Karpas-422 (cell line): ENCODE measurements around the gene CEP192. TPM values are rescaled to one million over a fixed set of nuclear protein-coding genes. Genes with fewer than 3 reads are reported as not detected.

Experiments used
- DNase-seq: peaks from one replicate; pipeline ENCODE4 v3.0.0-alpha.2; 2015
- H2AFZ ChIP-seq: fragments of 200-600 bp; sonication (generic); 2 replicates; pipeline ENCODE4 v1.6.1; 2014; ENCODE audit warnings: antibody characterized with exemption, low read length, mixed read lengths
- H3K27ac ChIP-seq: fragments of 200-600 bp; sonication (generic); 2 replicates; pipeline ENCODE4 v1.5.1; 2014; ENCODE audit warnings: mild to moderate bottlenecking, low read length, moderate library complexity
- H3K27me3 ChIP-seq: fragments of 200-600 bp; sonication (generic); 2 replicates; pipeline ENCODE4 v1.6.1; 2014; ENCODE audit warnings: low read length, mixed read lengths
- H3K36me3 ChIP-seq: fragments of 200-600 bp; sonication (generic); 2 replicates; pipeline ENCODE4 v1.6.1; 2014; ENCODE audit warnings: low read length, mixed read lengths; ENCODE audit not compliant: insufficient read depth
- H3K4me1 ChIP-seq: fragments of 200-600 bp; sonication (generic); 2 replicates; pipeline ENCODE4 v1.6.1; 2014; ENCODE audit warnings: mild to moderate bottlenecking, low read length, mixed read lengths
- H3K4me2 ChIP-seq: fragments of 200-600 bp; sonication (generic); 2 replicates; pipeline ENCODE4 v1.6.1; 2014; ENCODE audit warnings: low read length, low read depth, mild to moderate bottlenecking; ENCODE audit not compliant: poor library complexity, severe bottlenecking
- H3K4me3 ChIP-seq: fragments of 200-600 bp; sonication (generic); 2 replicates; pipeline ENCODE4 v1.5.1; 2014; ENCODE audit warnings: mild to moderate bottlenecking, antibody characterized with exemption, low read length, mixed read lengths
- H3K79me2 ChIP-seq: fragments of 200-600 bp; sonication (generic); 2 replicates; pipeline ENCODE4 v1.6.1; 2014; ENCODE audit warnings: mild to moderate bottlenecking, low read length, mixed read lengths
- H3K9ac ChIP-seq: fragments of 200-600 bp; sonication (generic); 2 replicates; pipeline ENCODE4 v1.6.0; 2014; ENCODE audit warnings: low read length
- H3K9me2 ChIP-seq: fragments of 200-600 bp; sonication (generic), shearing (Covaris generic); replicated peaks from 2 replicates; pipeline ENCODE4 v1.6.0; 2014; ENCODE audit warnings: mild to moderate bottlenecking, low read length, moderate library complexity; ENCODE audit not compliant: insufficient read depth
- H3K9me3 ChIP-seq: fragments of 300-700, 200-600 bp; sonication (generic); 2 replicates; pipeline ENCODE4 v1.6.1; 2014; ENCODE audit warnings: low read length, mixed read lengths
- H4K20me1 ChIP-seq: fragments of 200-600 bp; sonication (generic); 2 replicates; pipeline ENCODE4 v1.6.1; 2014; ENCODE audit warnings: mild to moderate bottlenecking, antibody characterized with exemption, low read length, low read depth; ENCODE audit not compliant: insufficient read depth
- total RNA-seq: library from RNA; depleted of rRNA; stranded (reverse); fragments of >200 nt; shearing (Covaris generic); gene quantifications from 2 replicates; pipeline ENCODE4 v1.2.3, GENCODE V29; 2014; ENCODE audit warnings: low replicate concordance; rRNA removed

CEP192 gene, protein sequence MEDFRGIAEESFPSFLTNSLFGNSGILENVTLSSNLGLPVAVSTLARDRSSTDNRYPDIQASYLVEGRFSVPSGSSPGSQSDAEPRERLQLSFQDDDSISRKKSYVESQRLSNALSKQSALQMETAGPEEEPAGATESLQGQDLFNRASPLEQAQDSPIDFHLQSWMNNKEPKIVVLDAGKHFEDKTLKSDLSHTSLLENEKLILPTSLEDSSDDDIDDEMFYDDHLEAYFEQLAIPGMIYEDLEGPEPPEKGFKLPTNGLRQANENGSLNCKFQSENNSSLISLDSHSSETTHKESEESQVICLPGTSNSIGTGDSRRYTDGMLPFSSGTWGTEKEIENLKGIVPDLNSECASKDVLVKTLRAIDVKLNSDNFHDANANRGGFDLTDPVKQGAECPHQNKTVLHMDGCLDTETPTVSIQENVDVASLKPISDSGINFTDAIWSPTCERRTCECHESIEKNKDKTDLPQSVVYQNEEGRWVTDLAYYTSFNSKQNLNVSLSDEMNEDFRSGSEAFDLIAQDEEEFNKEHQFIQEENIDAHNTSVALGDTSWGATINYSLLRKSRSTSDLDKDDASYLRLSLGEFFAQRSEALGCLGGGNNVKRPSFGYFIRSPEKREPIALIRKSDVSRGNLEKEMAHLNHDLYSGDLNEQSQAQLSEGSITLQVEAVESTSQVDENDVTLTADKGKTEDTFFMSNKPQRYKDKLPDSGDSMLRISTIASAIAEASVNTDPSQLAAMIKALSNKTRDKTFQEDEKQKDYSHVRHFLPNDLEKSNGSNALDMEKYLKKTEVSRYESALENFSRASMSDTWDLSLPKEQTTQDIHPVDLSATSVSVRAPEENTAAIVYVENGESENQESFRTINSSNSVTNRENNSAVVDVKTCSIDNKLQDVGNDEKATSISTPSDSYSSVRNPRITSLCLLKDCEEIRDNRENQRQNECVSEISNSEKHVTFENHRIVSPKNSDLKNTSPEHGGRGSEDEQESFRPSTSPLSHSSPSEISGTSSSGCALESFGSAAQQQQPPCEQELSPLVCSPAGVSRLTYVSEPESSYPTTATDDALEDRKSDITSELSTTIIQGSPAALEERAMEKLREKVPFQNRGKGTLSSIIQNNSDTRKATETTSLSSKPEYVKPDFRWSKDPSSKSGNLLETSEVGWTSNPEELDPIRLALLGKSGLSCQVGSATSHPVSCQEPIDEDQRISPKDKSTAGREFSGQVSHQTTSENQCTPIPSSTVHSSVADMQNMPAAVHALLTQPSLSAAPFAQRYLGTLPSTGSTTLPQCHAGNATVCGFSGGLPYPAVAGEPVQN (N-terminal part only)
- 28.9 and 37.9 TPM in 2 replicates for total RNA-seq

DNA sequence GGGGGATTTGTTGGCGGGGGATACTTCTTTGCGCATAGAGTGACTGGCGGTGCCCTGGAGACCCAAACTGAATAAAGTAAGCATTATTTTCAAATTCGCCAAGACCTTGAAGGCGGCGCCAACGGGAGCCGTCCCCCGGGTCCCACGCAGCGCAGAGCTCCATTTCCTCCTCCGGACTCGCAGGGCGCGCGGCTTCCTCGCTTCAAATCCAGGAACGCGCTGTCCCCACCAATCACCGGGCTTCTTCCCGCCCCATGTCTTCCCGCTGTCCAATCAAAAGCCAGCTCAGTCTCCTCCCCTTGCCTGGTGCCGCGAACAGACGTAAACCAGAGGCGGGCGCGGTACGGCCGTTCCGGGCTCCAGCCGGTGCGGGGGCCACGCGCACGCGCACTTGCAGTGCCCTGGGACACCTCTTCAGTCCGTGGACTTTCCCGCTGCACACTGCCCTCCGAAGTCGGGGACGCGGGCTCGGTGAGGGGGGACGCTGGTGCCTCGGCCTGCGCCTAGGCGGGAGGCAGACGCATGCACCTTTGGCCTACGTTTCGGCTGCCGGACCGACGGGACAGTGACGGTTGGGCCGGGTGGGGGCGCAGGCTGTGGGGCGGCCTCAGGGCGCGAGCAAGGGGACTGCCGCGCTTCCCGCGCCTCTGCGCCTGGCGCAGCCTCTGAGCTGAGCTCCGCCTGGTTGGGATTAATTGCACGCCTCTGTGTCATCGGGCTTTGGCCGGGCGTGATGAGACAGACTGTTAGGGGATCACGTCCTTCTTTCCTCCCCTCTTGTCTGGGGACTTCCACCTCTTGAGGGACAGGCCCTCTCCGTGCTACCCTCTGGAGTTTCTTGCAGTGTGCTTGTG lies at the start of gene CEP192:
TSS of gene CEP192 (plus strand) at position 396 of the 854 bp plus-strand sequence. CDS start 8,063 bp downstream, outside the sequence.
- Histone ChIP-seq H3K9me3 (no peaks in the 10 kb centered on the region), H4K20me1 (peaks cover 5% of the 10 kb centered on the region; the same call in 1 of the 2 replicates), H3K36me3 (peaks cover 12% of the 10 kb centered on the region), H3K79me2 (peaks cover 46% of the 10 kb centered on the region), H3K9ac (peak within 1 kb of the TSS; percentile 93), H3K4me2 (peak within 1 kb of the TSS; percentile 87), H3K27ac (peak within 1 kb of the TSS; percentile 87), H3K9me2 (no peaks in the 10 kb centered on the region), H3K4me3 (peak within 1 kb of the TSS; percentile 90), H3K4me1 (peaks cover 36% of the 10 kb centered on the region), H2AFZ (peak within 1 kb of the TSS; percentile 63; the same call in 1 of the 2 replicates), H3K27me3 (no peaks in the 10 kb centered on the region)
- peak; percentile 99 for DNase-seq

DNA sequence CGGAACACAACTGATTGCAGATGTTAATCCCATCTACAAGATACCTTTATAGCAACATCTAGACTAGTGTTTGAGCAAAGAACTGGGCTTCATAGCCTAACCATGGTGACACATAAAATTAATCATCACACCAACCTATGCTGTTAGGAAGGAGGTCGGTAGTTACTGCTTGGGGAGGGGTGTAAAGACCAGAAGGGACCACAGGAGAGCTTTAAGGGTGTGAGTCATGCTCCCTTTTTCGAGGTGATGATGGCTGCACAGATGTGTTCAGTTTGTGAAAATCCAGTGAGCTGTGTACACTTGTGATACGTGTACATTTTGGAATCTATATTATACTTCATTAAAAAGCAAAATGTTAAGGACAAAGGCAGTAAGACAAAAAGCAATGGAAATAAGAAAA lies 47.9 kb upstream of the CEP192 start:
- Histone ChIP-seq H3K4me1 (peaks cover 10% of the 10 kb centered on the region), H3K79me2 (no peaks in the 10 kb centered on the region; the same call in 1 of the 2 replicates)
- no peak for DNase-seq

DNA sequence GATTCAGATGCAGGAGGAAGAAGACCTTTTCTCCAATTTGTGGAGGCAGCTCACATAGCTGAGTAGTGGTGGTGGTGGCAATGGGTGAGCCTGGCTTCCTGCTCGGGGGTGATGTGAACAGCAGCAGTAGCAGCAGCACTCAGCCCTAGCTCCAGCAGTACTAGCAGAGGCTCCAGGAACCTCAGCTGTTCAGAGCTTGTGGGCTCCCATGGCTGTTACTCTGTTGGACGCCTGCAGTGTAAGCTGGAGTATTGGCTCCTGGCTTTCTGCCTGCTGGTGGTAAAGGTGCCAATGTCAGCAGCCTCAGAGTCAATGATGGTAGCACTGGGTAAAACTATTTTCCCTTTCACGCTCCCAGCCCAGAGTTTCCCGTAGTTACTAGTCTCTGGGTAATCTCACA lies 46.5 kb upstream of the CEP192 start:
- no peak for DNase-seq
- no peaks in the 10 kb centered on the region for H3K36me3 ChIP-seq
- peaks cover 22% of the 10 kb centered on the region for H3K4me1 ChIP-seq
- no peaks in the 10 kb centered on the region for H3K27me3 ChIP-seq
- H3K4me3 ChIP-seq: no peak overlapping the region
- no peak overlapping the region for H3K27ac ChIP-seq
- H2AFZ ChIP-seq: no peak overlapping the region
- no peak overlapping the region for H3K9ac ChIP-seq
- peaks cover 14% of the 10 kb centered on the region for H3K79me2 ChIP-seq
- H3K9me3 ChIP-seq: no peaks in the 10 kb centered on the region
- no peak overlapping the region for H3K4me2 ChIP-seq
- H3K9me2 ChIP-seq: no peaks in the 10 kb centered on the region
- no peaks in the 10 kb centered on the region for H4K20me1 ChIP-seq

More for the DNA sequence above, 47.9 kb upstream of the CEP192 start:
- Histone ChIP-seq H3K9ac (no peak overlapping the region), H2AFZ (no peak overlapping the region), H3K9me2 (no peaks in the 10 kb centered on the region), H3K4me2 (no peak overlapping the region), H4K20me1 (no peaks in the 10 kb centered on the region), H3K9me3 (no peaks in the 10 kb centered on the region), H3K36me3 (no peaks in the 10 kb centered on the region), H3K27me3 (no peaks in the 10 kb centered on the region), H3K27ac (no peak overlapping the region), H3K4me3 (no peak overlapping the region)

DNA sequence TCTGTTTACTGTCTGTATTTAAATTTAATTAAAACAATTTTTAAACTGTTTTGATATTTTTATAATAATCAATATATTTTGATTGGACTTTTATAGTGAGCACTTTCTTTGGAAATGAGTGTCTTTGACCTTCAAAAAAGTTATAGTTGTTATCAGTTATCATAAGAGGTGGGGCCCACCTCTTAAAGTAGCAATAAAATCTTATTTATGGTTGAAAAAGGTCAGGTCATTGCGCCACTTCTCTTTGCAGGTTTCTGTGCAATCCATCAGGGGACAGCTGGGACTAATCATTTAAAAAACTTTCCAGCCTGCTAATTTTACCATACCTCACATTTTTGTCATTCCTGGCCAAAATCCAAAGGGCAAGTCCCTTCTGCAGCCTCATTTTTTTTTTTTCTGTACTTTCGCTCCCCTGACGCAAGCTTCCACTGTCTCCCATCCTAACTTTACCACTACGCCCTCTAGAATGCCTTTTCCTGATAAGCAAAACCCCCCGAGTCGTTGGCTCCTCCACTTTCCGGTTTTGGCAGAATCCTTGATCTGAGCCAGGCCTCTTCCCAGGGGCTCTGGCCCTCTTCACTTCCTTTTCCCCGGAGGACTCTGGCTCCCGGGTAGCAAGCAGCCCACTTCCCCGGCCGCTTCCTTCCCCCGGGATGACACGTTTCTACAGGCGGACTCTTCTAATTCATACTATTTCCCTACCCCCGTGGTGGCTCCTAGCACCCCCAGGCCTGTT lies 44.4 kb upstream of the CEP192 start:
- Histone ChIP-seq H4K20me1 (no peaks in the 10 kb centered on the region), H2AFZ (peak overlapping the region; percentile 99)

DNA sequence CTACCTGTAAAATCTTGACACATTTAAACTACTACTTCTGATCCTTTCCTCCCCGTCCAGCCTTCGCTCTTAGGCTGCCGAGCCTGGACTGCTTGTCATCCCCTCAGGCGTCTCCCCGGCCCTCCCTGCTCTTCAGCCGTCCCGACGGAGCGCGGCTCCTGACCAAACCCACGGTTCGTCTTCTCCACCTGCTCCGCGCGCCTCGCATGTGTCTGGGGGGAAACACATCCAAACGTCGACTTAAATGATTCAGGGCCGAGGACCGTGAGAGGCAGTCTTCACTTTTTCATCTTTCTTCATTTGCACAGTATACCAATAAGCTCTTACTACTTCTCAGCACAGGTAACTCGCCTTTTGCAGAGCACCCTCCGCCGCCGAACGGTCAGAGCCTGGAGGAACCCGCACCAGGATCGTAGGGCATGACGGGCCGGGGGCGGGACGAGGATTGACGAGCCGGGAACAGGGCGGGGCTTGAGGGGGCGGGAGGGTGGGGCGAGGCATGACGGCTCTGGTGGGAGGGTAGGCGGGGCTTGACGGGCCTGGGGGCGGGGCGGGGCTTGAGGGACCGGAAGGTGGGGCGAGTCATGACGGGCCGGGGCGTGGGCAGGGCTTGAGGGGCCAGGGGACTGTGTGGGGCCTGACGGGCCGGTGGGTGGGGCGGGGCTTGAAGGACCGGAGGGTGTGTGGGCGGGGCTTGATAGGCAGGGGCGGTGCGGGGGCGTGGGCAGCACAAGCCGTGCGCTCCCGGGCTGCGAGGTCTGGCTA lies 43.7 kb upstream of the CEP192 start, which contains the start of gene SEH1L:
TSS of gene SEH1L (plus strand) at position 727 of the 765 bp plus-strand sequence. CDS start 111 bp downstream, outside the sequence.
- Histone ChIP-seq H2AFZ (peak within 1 kb of the TSS; percentile 99), H3K9me3 (no peaks in the 10 kb centered on the region), H3K9me2 (no peaks in the 10 kb centered on the region), H3K4me2 (peak within 1 kb of the TSS; percentile 99), H3K4me3 (peak within 1 kb of the TSS; percentile 98), H3K4me1 (peaks cover 30% of the 10 kb centered on the region), H3K79me2 (peaks cover 42% of the 10 kb centered on the region), H3K27me3 (no peaks in the 10 kb centered on the region), H4K20me1 (no peaks in the 10 kb centered on the region), H3K9ac (peak within 1 kb of the TSS; percentile 95), H3K27ac (peak within 1 kb of the TSS; percentile 90), H3K36me3 (peaks cover 10% of the 10 kb centered on the region; the same call in 1 of the 2 replicates)
- DNase-seq: peak; percentile 99

More for the DNA sequence above, 44.4 kb upstream of the CEP192 start:
- DNase-seq: peak; percentile 52
- Histone ChIP-seq H3K9me2 (no peaks in the 10 kb centered on the region), H3K9ac (peak overlapping the region; percentile 87), H3K27ac (peak overlapping the region; percentile 63; the same call in 1 of the 2 replicates), H3K79me2 (peaks cover 34% of the 10 kb centered on the region), H3K4me2 (peak overlapping the region; percentile 99), H3K27me3 (no peaks in the 10 kb centered on the region), H3K4me3 (peak overlapping the region; percentile 98), H3K4me1 (peaks cover 30% of the 10 kb centered on the region), H3K9me3 (no peaks in the 10 kb centered on the region), H3K36me3 (peaks cover 7% of the 10 kb centered on the region; the same call in 1 of the 2 replicates)

DNA sequence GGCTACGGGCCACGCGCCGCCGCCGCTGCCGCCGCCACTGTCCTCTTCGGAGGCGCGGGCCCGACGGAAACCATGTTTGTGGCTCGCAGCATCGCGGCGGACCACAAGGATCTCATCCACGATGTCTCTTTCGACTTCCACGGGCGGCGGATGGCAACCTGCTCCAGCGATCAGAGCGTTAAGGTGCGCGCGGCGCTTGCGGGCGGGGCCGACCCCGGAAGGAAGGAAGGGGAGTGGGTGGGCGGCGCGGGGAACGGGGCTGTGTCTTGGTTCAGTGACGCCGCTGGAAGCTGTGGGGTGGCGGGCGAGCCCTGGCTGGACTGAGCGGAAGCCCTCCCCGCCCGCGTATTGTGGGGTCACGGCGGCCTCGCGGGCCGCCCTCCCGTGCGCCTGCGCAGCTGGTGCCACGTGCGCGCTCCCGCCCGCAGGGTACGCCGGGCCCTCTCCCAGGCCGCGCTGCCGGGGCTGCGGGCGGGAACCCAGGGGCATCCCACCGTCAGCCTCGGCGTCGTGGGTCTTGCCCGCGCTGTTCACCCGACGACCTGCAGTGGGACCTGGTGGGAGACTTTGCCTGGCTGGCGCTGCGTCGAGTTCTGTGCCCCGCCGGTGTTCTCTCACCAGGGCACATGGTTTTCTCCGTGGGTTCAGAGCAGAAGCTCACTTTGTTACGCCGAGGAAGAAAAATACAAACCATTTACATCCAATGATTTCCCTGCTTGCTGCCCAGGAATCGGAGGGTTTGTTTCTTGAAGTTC lies 42.9 kb upstream of the CEP192 start:
- Histone ChIP-seq H4K20me1 (no peaks in the 10 kb centered on the region), H3K27me3 (no peaks in the 10 kb centered on the region), H3K4me1 (peaks cover 30% of the 10 kb centered on the region), H3K9ac (peak overlapping the region; percentile 95), H3K4me3 (peak overlapping the region; percentile 87), H3K4me2 (peak overlapping the region; percentile 89), H2AFZ (peak overlapping the region; percentile 80; the same call in 1 of the 2 replicates), H3K9me2 (no peaks in the 10 kb centered on the region), H3K79me2 (peaks cover 48% of the 10 kb centered on the region), H3K9me3 (no peaks in the 10 kb centered on the region), H3K27ac (peak overlapping the region; percentile 90), H3K36me3 (peaks cover 13% of the 10 kb centered on the region; the same call in 1 of the 2 replicates)
- peak; percentile 96 for DNase-seq
